GM18867 (cell line): ENCODE data around the gene TNMD.
"Not testable (repeated sequence)": the region's sequence is repeated elsewhere in the genome, so short reads cannot be mapped to it uniquely, and the experiment has no call there.

Source experiments
- ATAC-seq: cut with Tn5 transposase; IDR thresholded peaks from one replicate; pipeline ENCODE4 v1.9.1; 2021; ENCODE audit warnings: mild to moderate bottlenecking, moderate library complexity; ENCODE audit not compliant: unreplicated experiment

Gene TNMD

GRCh38 chrX:100584611-100585010, at the start of gene TNMD:
TNMD (plus strand) TSS chrX:100584936; CDS start chrX:100585019, 83 bp downstream.
- ATAC-seq, result no peak

- not testable (repeated sequence) for ATAC-seq
Observed at GRCh38 chrX:100565534-100565933, 19.2 kb upstream of the TNMD start.

GRCh38 chrX:100586747-100587146, 2.0 kb downstream of the TNMD start:
- no peak for ATAC-seq

GRCh38 chrX:100587861-100588260, 3.1 kb downstream of the TNMD start:
- ATAC-seq, result no peak

GRCh38 chrX:100591256-100592051, 6.7 kb downstream of the TNMD start:
- ATAC-seq, result no peak

GRCh38 chrX:100593126-100593525, 8.4 kb downstream of the TNMD start:
- no peak for ATAC-seq

- no peak for ATAC-seq
Observed at GRCh38 chrX:100593581-100593980, 8.8 kb downstream of the TNMD start.

- no peak for ATAC-seq
Observed at GRCh38 chrX:100596601-100597000, 11.9 kb downstream of the TNMD start.

- ATAC-seq, result no peak
Observed at GRCh38 chrX:100599456-100599855, 14.7 kb downstream of the TNMD start.

GRCh38 chrX:100600340-100600739, 15.6 kb downstream of the TNMD start:
- ATAC-seq, result peak; percentile 20

- peak; percentile 90 for ATAC-seq
Observed at GRCh38 chrX:100600758-100601157, 16.0 kb downstream of the TNMD start.

- ATAC-seq, result peak; percentile 75
Observed at GRCh38 chrX:100606753-100607152, 22.0 kb downstream of the TNMD start.

GRCh38 chrX:100609591-100609990, 24.9 kb downstream of the TNMD start:
- no peak for ATAC-seq

GRCh38 chrX:100611951-100612350, 27.2 kb downstream of the TNMD start:
- no peak for ATAC-seq

GRCh38 chrX:100615005-100615404, 30.3 kb downstream of the TNMD start:
- ATAC-seq, result peak; percentile 99

GRCh38 chrX:100623001-100623400, 38.3 kb downstream of the TNMD start:
- no peak for ATAC-seq

- ATAC-seq, result peak; percentile 93
Observed at GRCh38 chrX:100625985-100626491, 41.3 kb downstream of the TNMD start.

- ATAC-seq, result no peak
Observed at GRCh38 chrX:100635040-100635439, 50.3 kb downstream of the TNMD start.

GRCh38 chrX:100635989-100636320, 51.2 kb downstream of the TNMD start:
- no peak for ATAC-seq

- ATAC-seq, result peak; percentile 92
Observed at GRCh38 chrX:100636321-100636991, 51.7 kb downstream of the TNMD start, which contains the start of gene TSPAN6. TSPAN6 (minus strand) TSS chrX:100636806; CDS start chrX:100636694, 112 bp downstream.

GRCh38 chrX:100642290-100642689, 57.6 kb downstream of the TNMD start:
- ATAC-seq, result no peak

GRCh38 chrX:100643212-100643611, 58.5 kb downstream of the TNMD start:
- no peak for ATAC-seq
